B cell (primary cell): Measurements from ENCODE around the gene FGF4. TPM values are rescaled to one million over a fixed set of nuclear protein-coding genes. Genes with fewer than 3 reads are reported as not detected.

Source experiments
- ATAC-seq: fragments of 200-7000 bp; cut with Tn5 transposase; one replicate; pipeline ENCODE4 v1.10.0; 2021; ENCODE audit warnings: low read depth, mild to moderate bottlenecking, moderate number of reproducible peaks, moderate library complexity
- CTCF ChIA-PET: fragments of 350-600 bp; sonication (Branson Sonifier 250); formaldehyde crosslinking; loops from one replicate; lab custom pipeline; 2021; ENCODE audit warnings: antibody characterized with exemption, inconsistent platforms; lab: Charles Lee
- POLR2A ChIA-PET: fragments of 350-600 bp; sonication (Branson Sonifier 250); formaldehyde crosslinking; loops from one replicate; lab custom pipeline; 2021; ENCODE audit warnings: antibody characterized with exemption; lab: Charles Lee
- DNase-seq: peaks from one replicate; pipeline ENCODE4 v3.0.0; 2013
- H2AFZ ChIP-seq: 2 replicates; pipeline ENCODE4 v1.6.1; 2012; ENCODE audit warnings: mild to moderate bottlenecking, low read depth, low read length; ENCODE audit not compliant: insufficient read depth, poor library complexity, severe bottlenecking
- H3K27ac ChIP-seq, 2 donors: 1 replicate in 1 of 2; 2 replicates in 1 of 2; pipeline ENCODE4 v1.5.1; 2012 to 2013; ENCODE audit warnings: low read length in 2 of 2, mild to moderate bottlenecking in 2 of 2, moderate library complexity in 1 of 2
- H3K27me3 ChIP-seq, 4 experiments: fragments of 200-600 bp in 1 of 4; sonication (generic) in 1 of 4; replicated peaks in 1 of 4; 1 replicate in 2 of 4; 2 replicates in 2 of 4; pipeline versions ENCODE4 v1.6.1 to v1.7.0; 2013 to 2016; ENCODE audit warnings: low read length in 3 of 4, mild to moderate bottlenecking in 2 of 4, mixed read lengths in 1 of 4, moderate library complexity in 1 of 4; ENCODE audit not compliant: insufficient read depth in 4 of 4, control insufficient read depth in 3 of 4; ENCODE audit errors: control extremely low read depth in 1 of 4
- H3K36me3 ChIP-seq, 2 experiments: replicated peaks in 1 of 2; 1 replicate in 1 of 2; 2 replicates in 1 of 2; pipeline versions ENCODE4 v1.6.1 to v1.7.1; 2013; ENCODE audit warnings: low read length in 1 of 2; ENCODE audit not compliant: insufficient read depth in 2 of 2, control insufficient read depth in 1 of 2; ENCODE audit errors: control extremely low read depth in 1 of 2, extremely low read depth in 1 of 2
- H3K4me1 ChIP-seq, 2 donors: fragments of 200-600 bp in 1 of 2; sonication (generic) in 1 of 2; 1 replicate in 1 of 2; 2 replicates in 1 of 2; pipeline versions ENCODE4 v1.5.1 to v1.6.1; 2013 to 2017; ENCODE audit warnings: low read length in 2 of 2; ENCODE audit not compliant: control insufficient read depth in 2 of 2, insufficient read depth in 2 of 2
- H3K4me2 ChIP-seq: replicated peaks from 2 replicates; pipeline ENCODE3; 2012; ENCODE audit warnings: mild to moderate bottlenecking, low read depth, low read length; ENCODE audit not compliant: poor library complexity, severe bottlenecking
- H3K4me3 ChIP-seq, 5 experiments: fragments of 200-600 bp in 1 of 5; sonication (generic) in 1 of 5; 1 replicate in 3 of 5; 2 replicates in 2 of 5; pipeline versions ENCODE4 v1.5.1 to v1.7.0; 2011 to 2016; ENCODE audit warnings: low read length in 4 of 5, mild to moderate bottlenecking in 4 of 5, low read depth in 2 of 5, control low read depth in 1 of 5, moderate library complexity in 1 of 5; ENCODE audit not compliant: insufficient read depth in 1 of 5; ENCODE audit errors: control extremely low read depth in 1 of 5, extremely low read depth in 1 of 5
- H3K79me2 ChIP-seq: fragments of 200-600 bp; sonication (generic); one replicate; pipeline ENCODE4 v1.6.0; 2016; ENCODE audit warnings: low read length; ENCODE audit not compliant: control insufficient read depth, insufficient read depth
- H3K9ac ChIP-seq: fragments of 200-600 bp; sonication (generic); 2 replicates; pipeline ENCODE4 v1.6.1; 2017; ENCODE audit warnings: mild to moderate bottlenecking, low read length, moderate library complexity
- H3K9me3 ChIP-seq, 3 donors: one replicate each; pipeline versions ENCODE4 v1.6.1 to v1.7.1; 2013; ENCODE audit warnings: low read length in 2 of 3; ENCODE audit not compliant: control insufficient read depth in 2 of 3, insufficient read depth in 1 of 3; ENCODE audit errors: control extremely low read depth in 1 of 3
- H4K20me1 ChIP-seq: 2 replicates; pipeline ENCODE4 v1.6.0; 2012; ENCODE audit warnings: mild to moderate bottlenecking, low read length; ENCODE audit not compliant: insufficient read depth, control insufficient read depth, poor library complexity, severe bottlenecking
- H3K27ac Mint-ChIP-seq: one replicate; pipeline ENCODE4 v1.8.0; 2021; ENCODE audit warnings: mixed read lengths
- H3K27me3 Mint-ChIP-seq: one replicate; pipeline ENCODE4 v1.8.0; 2021; ENCODE audit warnings: mixed read lengths
- H3K4me1 Mint-ChIP-seq: one replicate; pipeline ENCODE4 v1.8.0; 2021; ENCODE audit warnings: mixed read lengths
- H3K4me3 Mint-ChIP-seq: one replicate; pipeline ENCODE4 v1.8.0; 2021; ENCODE audit warnings: mixed read lengths
- H3K9me3 Mint-ChIP-seq: one replicate; pipeline ENCODE4 v1.8.0; 2022; ENCODE audit warnings: mixed read lengths; ENCODE audit not compliant: insufficient read depth
- EZH2 ChIP-seq: IDR thresholded peaks from 2 replicates; pipeline ENCODE4 v1.6.1; 2012; ENCODE audit warnings: borderline replicate concordance, low read depth, mild to moderate bottlenecking, moderate library complexity, low read length; ENCODE audit not compliant: insufficient read depth, poor library complexity, severe bottlenecking
- WGBS: methylation state at CpG from one replicate; pipeline ENCODE4 v1.1.5; 2013; ENCODE audit warnings: missing lambda C conversion rate; ENCODE audit not compliant: insufficient coverage; 5-methylcytosine and 5-hydroxymethylcytosine counted together
- intact Hi-C: fragments of 100-400 bp; cut with micrococcal nuclease; formaldehyde crosslinking; loops from one replicate; pipeline ENCODE4 v1.10.0; 2022
- polyA plus RNA-seq: library from polyadenylated mRNA; depleted of rRNA; stranded (reverse); fragments of >200 nt; gene quantifications from 2 replicates; pipeline ENCODE4 v1.2.3, GENCODE V29; 2012
- total RNA-seq, 2 donors: library from RNA; stranded (reverse); fragments of 120-200 nt in 1 of 2; gene quantifications; 1 replicate in 1 of 2; 2 replicates in 1 of 2; pipeline versions ENCODE4 v1.2.3 to v1.2.4, GENCODE V29; 2013 to 2022
- TF ChIP-seq, protein P1 (sequence below): fragments of 200-600 bp; IDR thresholded peaks from one replicate; pipeline ENCODE4 v1.8.0; 2022; ENCODE audit warnings: antibody characterized with exemption, mild to moderate bottlenecking

The FGF4 gene
- total and polyA plus RNA-seq, 2 donors (not counting 1 experiment from before 2014, with no cell fraction given), result not detected

DNA sequence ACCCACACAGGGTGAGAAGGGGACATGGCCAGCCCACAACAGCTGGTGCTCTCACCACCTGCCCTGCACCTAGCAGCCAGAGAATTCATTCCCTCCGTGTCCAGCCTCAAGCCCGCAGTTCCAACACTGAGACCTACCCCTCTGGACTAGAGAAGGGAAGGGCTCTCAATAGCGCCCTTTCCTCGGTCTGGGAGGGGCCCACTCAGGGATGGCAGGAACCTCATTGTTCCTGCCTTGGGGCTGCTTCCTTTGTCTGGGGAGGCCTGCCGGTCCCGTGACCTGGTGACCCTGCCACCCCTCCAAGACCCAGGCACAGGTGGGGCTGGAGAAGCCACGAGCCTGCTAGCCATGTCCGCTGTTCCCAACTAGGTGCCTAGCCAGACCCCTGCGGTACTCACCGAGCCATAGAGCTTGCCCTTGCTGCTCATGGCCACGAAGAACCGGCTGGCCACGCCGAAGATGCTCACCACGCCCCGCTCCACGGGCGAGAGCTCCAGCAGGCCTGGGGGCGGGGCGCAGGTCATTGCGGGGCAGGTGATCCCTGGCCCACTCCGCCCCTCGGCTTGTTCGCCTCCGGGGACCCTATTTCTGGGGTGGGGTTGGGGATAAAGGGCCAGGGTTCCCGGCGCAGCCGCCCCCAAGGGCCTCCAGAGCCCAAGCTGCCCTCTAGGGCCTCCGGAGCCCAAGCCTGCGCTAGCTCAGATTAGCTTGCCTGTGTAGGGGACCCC, 1.4 kb downstream of the FGF4 start:
- H3K9me3 ChIP-seq, result no peaks in the 10 kb centered on the region
- no peak overlapping the region for H3K27ac ChIP-seq
- no peaks in the 10 kb centered on the region for H3K36me3 ChIP-seq
- H3K27ac Mint-ChIP-seq, result no peak overlapping the region
- ChIA-PET CTCF (no interaction called here), POLR2A (no interaction called here)
- H3K79me2 ChIP-seq, result no peaks in the 10 kb centered on the region
- H3K27me3 ChIP-seq, result peaks cover 0 to 33% (median 2%) of the 10 kb centered on the region in 4 experiments
- H3K4me3 ChIP-seq, result no peak overlapping the region
- no peak for ATAC-seq
- WGBS, result 15% methylated on average over 28 of the region's 30 CpGs
- H3K4me3 Mint-ChIP-seq, result no peak overlapping the region
- H3K4me2 ChIP-seq, result no peak overlapping the region
- TF ChIP-seq, protein P1, sequence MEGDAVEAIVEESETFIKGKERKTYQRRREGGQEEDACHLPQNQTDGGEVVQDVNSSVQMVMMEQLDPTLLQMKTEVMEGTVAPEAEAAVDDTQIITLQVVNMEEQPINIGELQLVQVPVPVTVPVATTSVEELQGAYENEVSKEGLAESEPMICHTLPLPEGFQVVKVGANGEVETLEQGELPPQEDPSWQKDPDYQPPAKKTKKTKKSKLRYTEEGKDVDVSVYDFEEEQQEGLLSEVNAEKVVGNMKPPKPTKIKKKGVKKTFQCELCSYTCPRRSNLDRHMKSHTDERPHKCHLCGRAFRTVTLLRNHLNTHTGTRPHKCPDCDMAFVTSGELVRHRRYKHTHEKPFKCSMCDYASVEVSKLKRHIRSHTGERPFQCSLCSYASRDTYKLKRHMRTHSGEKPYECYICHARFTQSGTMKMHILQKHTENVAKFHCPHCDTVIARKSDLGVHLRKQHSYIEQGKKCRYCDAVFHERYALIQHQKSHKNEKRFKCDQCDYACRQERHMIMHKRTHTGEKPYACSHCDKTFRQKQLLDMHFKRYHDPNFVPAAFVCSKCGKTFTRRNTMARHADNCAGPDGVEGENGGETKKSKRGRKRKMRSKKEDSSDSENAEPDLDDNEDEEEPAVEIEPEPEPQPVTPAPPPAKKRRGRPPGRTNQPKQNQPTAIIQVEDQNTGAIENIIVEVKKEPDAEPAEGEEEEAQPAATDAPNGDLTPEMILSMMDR, result no peak
- TF ChIP-seq EZH2, result no peak
- DNase-seq, result no peak
- H4K20me1 ChIP-seq, result no peaks in the 10 kb centered on the region
- intact Hi-C loops, result no loop called here
- H3K9ac ChIP-seq, result no peak overlapping the region
- peaks cover 49% of the 10 kb centered on the region for H3K27me3 Mint-ChIP-seq
- no peak overlapping the region for H2AFZ ChIP-seq
- no peaks in the 10 kb centered on the region for H3K4me1 Mint-ChIP-seq
- no peaks in the 10 kb centered on the region for H3K9me3 Mint-ChIP-seq
- peaks cover 0 to 2% of the 10 kb centered on the region in 2 donors for H3K4me1 ChIP-seq

DNA sequence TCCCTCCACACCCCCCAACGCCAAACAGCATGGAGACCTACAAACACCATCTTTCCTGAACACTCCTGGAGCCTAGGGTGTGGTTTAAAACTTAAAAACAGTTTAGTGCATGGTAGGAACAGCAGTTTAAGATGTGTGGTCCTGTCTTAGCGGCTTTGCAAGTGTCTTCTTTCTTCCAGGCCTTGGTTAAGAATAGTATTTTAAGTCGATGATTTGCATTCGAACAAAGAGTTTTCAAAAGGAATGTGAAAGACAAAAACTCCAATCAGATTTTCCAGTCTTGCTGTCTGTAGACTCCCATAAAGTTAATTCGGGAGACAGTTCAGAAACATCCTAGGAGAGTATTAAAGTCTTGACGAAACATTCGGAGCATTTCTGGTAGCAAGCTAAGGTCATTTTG, 3.7 kb downstream of the FGF4 start:
- H3K27me3 ChIP-seq, result peaks cover 0 to 27% (median 2%) of the 10 kb centered on the region in 4 experiments
- WGBS, result no CpG with 5 or more reads among the region's 7 CpGs
- Mint-ChIP-seq H3K4me3 (no peak overlapping the region), H3K4me1 (no peaks in the 10 kb centered on the region), H3K27ac (no peak overlapping the region), H3K27me3 (peaks cover 43% of the 10 kb centered on the region), H3K9me3 (no peaks in the 10 kb centered on the region)
- no peaks in the 10 kb centered on the region for H3K79me2 ChIP-seq
- H3K4me2 ChIP-seq, result no peak overlapping the region
- intact Hi-C loops, result no loop called here
- peaks cover 0 to 3% (median 0%) of the 10 kb centered on the region in 3 donors for H3K9me3 ChIP-seq
- H2AFZ ChIP-seq, result no peak overlapping the region
- no peaks in the 10 kb centered on the region for H4K20me1 ChIP-seq
- H3K27ac ChIP-seq, result no peak overlapping the region
- ChIA-PET POLR2A (no interaction called here), CTCF (no interaction called here)
- no peak for ATAC-seq
- H3K4me3 ChIP-seq, result no peak overlapping the region
- DNase-seq, result no peak
- H3K9ac ChIP-seq, result no peak overlapping the region
- H3K4me1 ChIP-seq, result peaks cover 0 to 2% of the 10 kb centered on the region in 2 donors
- no peaks in the 10 kb centered on the region for H3K36me3 ChIP-seq
- TF ChIP-seq EZH2, result no peak
- TF ChIP-seq, protein P1, result no peak
